Muscle of leg (tissue), 16 donors: ENCODE data around the gene PLK1. TPM values are rescaled to one million over a fixed set of nuclear protein-coding genes. Genes with fewer than 3 reads are reported as not detected.
"Not testable (repeated sequence)": the region's sequence is repeated elsewhere in the genome, so short reads cannot be mapped to it uniquely, and the experiment has no call there.

Experiments
- DNase-seq: peaks from one replicate; pipeline ENCODE4 v3.0.0; 2013
- H3K27ac ChIP-seq: one replicate; pipeline ENCODE4 v1.5.1; 2013; ENCODE audit warnings: mild to moderate bottlenecking, low read length, control low read depth
- H3K27me3 ChIP-seq: one replicate; pipeline ENCODE4 v1.6.1; 2013; ENCODE audit warnings: low read length; ENCODE audit not compliant: control insufficient read depth, insufficient read depth
- H3K36me3 ChIP-seq: one replicate; pipeline ENCODE4 v1.6.1; 2013; ENCODE audit warnings: low read length; ENCODE audit not compliant: control insufficient read depth, insufficient read depth
- H3K4me1 ChIP-seq: one replicate; pipeline ENCODE4 v1.6.1; 2013; ENCODE audit warnings: low read length; ENCODE audit not compliant: control insufficient read depth, insufficient read depth
- H3K4me3 ChIP-seq: one replicate; pipeline ENCODE4 v1.5.1; 2013; ENCODE audit warnings: low read length, control low read depth
- H3K9me3 ChIP-seq: replicated peaks from 2 replicates; pipeline ENCODE4 v1.6.1; 2013; ENCODE audit warnings: low read depth, low read length; ENCODE audit not compliant: control insufficient read depth
- WGBS: methylation state at CpG from one replicate; pipeline ENCODE4 v1.1.5; 2013; ENCODE audit warnings: missing lambda C conversion rate; ENCODE audit not compliant: insufficient coverage; 5-methylcytosine and 5-hydroxymethylcytosine counted together
- long read RNA-seq, 11 donors: transcript quantifications; one replicate each; lab custom pipeline, GENCODE V29; 2026
- polyA plus RNA-seq, 8 donors: library from polyadenylated mRNA; unstranded; fragments of 120-200 nt; gene quantifications; one replicate each; pipeline versions ENCODE4 v1.2.1 to v1.2.3, GENCODE V29; 2013; ENCODE audit warnings: inconsistent platforms in 1 of 8, low replicate concordance in 1 of 8; ENCODE audit not compliant: insufficient read length in 8 of 8, insufficient read depth in 1 of 8
- total RNA-seq: library from RNA; stranded (reverse); fragments of 120-200 nt; gene quantifications from one replicate; pipeline ENCODE4 v1.2.4, GENCODE V29; 2013

Gene PLK1
- total RNA-seq = 4.6 TPM
- 10 to 100 TPM; 10.7 to 18.6 (median 15.4) TPM for polyA plus RNA-seq
- long read RNA-seq, donor 1, partial matches to known transcripts = 0 of 2 reads
- long read RNA-seq, donor 1, other reads (novel, unspliced or antisense) = 0 of 2 reads
- long read RNA-seq, donor 2, partial matches to known transcripts = 0 of 1 reads
- long read RNA-seq, donor 2, other reads (novel, unspliced or antisense) = 0 of 1 reads
- long read RNA-seq, donor 3, partial matches to known transcripts = 0 of 2 reads
- long read RNA-seq, donor 3, other reads (novel, unspliced or antisense) = 0 of 2 reads
- long read RNA-seq, donor 4, partial matches to known transcripts = 0 of 3 reads
- long read RNA-seq, donor 4, other reads (novel, unspliced or antisense) = 0 of 3 reads
- long read RNA-seq, donor 5, transcript PLK1-201 (10 exons, 2,227 nt) = major isoform, 8 of 8 reads
- long read RNA-seq, donor 5, partial matches to known transcripts = 0 of 8 reads
- long read RNA-seq, donor 5, other reads (novel, unspliced or antisense) = 0 of 8 reads
- long read RNA-seq, donor 6, transcript PLK1-201 (10 exons, 2,227 nt) = major isoform, 5 of 5 reads
- long read RNA-seq, donor 6, partial matches to known transcripts = 0 of 5 reads
- long read RNA-seq, donor 6, other reads (novel, unspliced or antisense) = 0 of 5 reads
- long read RNA-seq, donor 7, partial matches to known transcripts = 0 of 3 reads
- long read RNA-seq, donor 7, other reads (novel, unspliced or antisense) = 0 of 3 reads
- long read RNA-seq, donor 8, partial matches to known transcripts = 5 of 9 reads
- long read RNA-seq, donor 8, other reads (novel, unspliced or antisense) = 0 of 9 reads
- long read RNA-seq, donor 9, partial matches to known transcripts = 0 of 3 reads
- long read RNA-seq, donor 9, other reads (novel, unspliced or antisense) = 0 of 3 reads
- long read RNA-seq, donor 10, partial matches to known transcripts = 0 of 4 reads
- long read RNA-seq, donor 10, other reads (novel, unspliced or antisense) = 0 of 4 reads
- long read RNA-seq, donor 11, partial matches to known transcripts = 0 of 2 reads
- long read RNA-seq, donor 11, other reads (novel, unspliced or antisense) = 0 of 2 reads

DNA sequence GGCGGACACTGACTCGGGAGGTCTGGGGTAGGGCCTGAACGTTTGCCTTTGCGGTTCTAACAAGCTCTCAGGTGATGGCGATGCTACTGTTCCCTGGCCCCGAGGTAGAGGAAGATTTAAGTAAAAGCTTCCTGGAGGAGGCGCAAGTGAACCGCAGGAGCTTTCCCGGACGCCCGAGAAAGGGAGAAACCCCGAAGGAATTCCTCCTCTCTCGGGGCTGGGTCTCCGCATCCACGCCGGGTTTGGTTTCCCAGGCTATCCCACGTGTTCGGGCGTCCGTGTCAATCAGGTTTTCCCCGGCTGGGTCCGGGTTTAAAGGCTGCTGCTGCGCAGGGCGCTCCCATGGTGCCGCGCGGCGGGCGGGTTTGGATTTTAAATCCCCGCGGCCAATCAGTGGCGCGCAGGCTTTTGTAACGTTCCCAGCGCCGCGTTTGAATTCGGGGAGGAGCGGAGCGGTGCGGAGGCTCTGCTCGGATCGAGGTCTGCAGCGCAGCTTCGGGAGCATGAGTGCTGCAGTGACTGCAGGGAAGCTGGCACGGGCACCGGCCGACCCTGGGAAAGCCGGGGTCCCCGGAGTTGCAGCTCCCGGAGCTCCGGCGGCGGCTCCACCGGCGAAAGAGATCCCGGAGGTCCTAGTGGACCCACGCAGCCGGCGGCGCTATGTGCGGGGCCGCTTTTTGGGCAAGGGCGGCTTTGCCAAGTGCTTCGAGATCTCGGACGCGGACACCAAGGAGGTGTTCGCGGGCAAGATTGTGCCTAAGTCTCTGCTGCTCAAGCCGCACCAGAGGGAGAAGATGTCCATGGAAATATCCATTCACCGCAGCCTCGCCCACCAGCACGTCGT, at the start of gene PLK1:
TSS of gene PLK1 (plus strand) at position 460 of the 844 bp plus-strand sequence. CDS start at position 504, 44 bp downstream.
- no peaks in the 10 kb centered on the region for H3K27me3 ChIP-seq
- no peaks in the 10 kb centered on the region for H3K9me3 ChIP-seq
- DNase-seq = peak; percentile 90
- WGBS = under 1% methylated on average over 71 of the region's 75 CpGs
- peaks cover 25% of the 10 kb centered on the region for H3K4me1 ChIP-seq
- peak within 1 kb of the TSS; percentile 64 for H3K4me3 ChIP-seq
- H3K27ac ChIP-seq = no peak within 1 kb of the TSS
- peaks cover 41% of the 10 kb centered on the region for H3K36me3 ChIP-seq

GRCh38 chr16:23629516-23629915, 49.2 kb upstream of the PLK1 start:
- Histone ChIP-seq H3K4me1 (no peaks in the 10 kb centered on the region), H3K4me3 (no peak overlapping the region), H3K9me3 (no peaks in the 10 kb centered on the region), H3K36me3 (peaks cover 35% of the 10 kb centered on the region), H3K27me3 (no peaks in the 10 kb centered on the region), H3K27ac (no peak overlapping the region)
- 98% methylated on average over 6 of the region's 8 CpGs for WGBS
- DNase-seq = no peak

DNA sequence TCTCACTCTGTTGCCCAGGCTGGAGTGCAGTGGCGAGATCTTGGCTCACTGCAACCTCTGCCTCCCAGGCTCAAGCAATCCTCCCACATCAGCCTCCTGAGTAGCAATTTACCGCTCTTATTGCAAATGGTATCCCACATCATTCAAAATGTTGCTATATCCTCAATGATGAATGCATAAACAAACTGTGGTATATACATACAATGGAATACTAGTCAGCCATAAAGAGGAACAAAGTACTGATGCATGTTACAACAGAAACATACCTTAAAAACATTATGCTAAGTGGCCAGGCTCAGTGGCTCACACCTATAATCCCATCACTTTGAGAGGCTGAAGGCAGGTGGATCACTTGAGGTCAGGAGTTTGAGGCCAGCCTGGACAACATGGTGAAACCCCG, 46.8 kb upstream of the PLK1 start:
- 94% methylated on average over 2 of the region's 3 CpGs for WGBS
- peaks cover 36% of the 10 kb centered on the region for H3K36me3 ChIP-seq
- not testable (repeated sequence) for H3K27me3 ChIP-seq, DNase-seq, H3K4me3 ChIP-seq, H3K4me1 ChIP-seq, H3K9me3 ChIP-seq, H3K27ac ChIP-seq

DNA sequence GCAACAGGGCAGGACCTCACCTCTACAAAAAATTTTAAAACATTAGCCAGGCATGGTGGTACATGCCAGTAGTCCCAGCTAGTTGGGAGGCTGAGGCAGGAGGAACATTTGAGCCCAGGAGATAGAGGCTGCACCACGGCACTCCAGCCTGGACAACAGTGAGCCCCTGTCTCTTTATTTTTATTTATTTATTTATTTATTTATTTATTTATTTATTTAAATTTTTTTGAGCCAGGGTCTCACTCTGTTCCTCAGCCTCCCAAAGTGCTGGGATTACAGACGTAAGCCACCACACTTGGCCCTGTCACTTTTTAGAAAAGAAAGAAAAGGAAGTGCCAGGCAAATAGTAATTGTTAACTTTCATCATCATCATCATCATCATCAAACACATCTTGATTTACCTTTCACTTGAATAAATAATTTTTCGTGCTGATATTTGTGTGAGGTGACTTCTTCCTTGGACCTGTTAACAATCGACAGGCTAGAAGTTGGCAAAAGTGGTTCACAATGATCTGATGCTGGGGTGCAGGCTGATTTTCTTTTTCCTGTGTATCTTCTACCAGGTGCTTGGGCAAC, 44.1 kb upstream of the PLK1 start:
- no CpG with 5 or more reads among the region's 4 CpGs for WGBS
- Histone ChIP-seq H3K27ac (no peak overlapping the region), H3K4me3 (no peak overlapping the region), H3K4me1 (no peaks in the 10 kb centered on the region), H3K27me3 (no peaks in the 10 kb centered on the region), H3K36me3 (peaks cover 30% of the 10 kb centered on the region), H3K9me3 (no peaks in the 10 kb centered on the region)
- DNase-seq = no peak

DNA sequence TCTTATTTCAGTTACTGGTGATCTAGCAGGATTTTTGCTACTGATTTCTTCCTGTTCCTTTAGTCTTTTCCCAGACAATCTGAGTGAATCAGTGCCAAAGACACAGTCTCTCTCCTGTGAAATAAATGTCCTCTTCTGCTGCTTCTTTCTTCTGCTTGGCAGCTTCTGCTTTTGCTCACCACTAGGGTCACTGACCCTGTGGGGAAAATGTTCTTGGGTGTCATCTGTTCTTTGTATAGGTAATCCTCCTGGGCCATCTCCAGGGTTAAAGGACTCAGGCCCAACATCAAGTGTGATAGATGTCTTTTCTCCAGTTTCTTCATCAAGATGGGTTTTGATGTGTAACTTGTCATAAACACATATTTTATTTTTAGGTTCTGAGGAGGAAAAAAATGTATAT, 42.7 kb upstream of the PLK1 start:
- H3K9me3 ChIP-seq = no peaks in the 10 kb centered on the region
- H3K4me3 ChIP-seq = no peak overlapping the region
- H3K36me3 ChIP-seq = peaks cover 26% of the 10 kb centered on the region
- no peak overlapping the region for H3K27ac ChIP-seq
- H3K27me3 ChIP-seq = no peaks in the 10 kb centered on the region
- DNase-seq = no peak
- H3K4me1 ChIP-seq = peaks cover 7% of the 10 kb centered on the region

GRCh38 chr16:23640615-23640930, 38.1 kb upstream of the PLK1 start:
- Histone ChIP-seq H3K4me3 (peak overlapping the region; percentile 98), H3K4me1 (peaks cover 16% of the 10 kb centered on the region), H3K36me3 (peaks cover 10% of the 10 kb centered on the region), H3K27ac (peak overlapping the region; percentile 83), H3K27me3 (no peaks in the 10 kb centered on the region), H3K9me3 (no peaks in the 10 kb centered on the region)
- no peak for DNase-seq
- WGBS = no CpG with 5 or more reads among the region's 8 CpGs

GRCh38 chr16:23640931-23641765, 37.5 kb upstream of the PLK1 start, which contains the start of the genes DCTN5 and PALB2:
TSS of gene DCTN5 (plus strand) at chr16:23641466. CDS start at chr16:23641543, 77 bp downstream.
TSS of gene PALB2 (minus strand) at chr16:23641310. CDS start at chr16:23641157, 153 bp downstream.
- WGBS = under 1% methylated on average over 46 of the region's 64 CpGs
- H3K36me3 ChIP-seq = peaks cover 7% of the 10 kb centered on the region
- H3K4me3 ChIP-seq = peak within 1 kb of the TSS; percentile 98
- peaks cover 16% of the 10 kb centered on the region for H3K4me1 ChIP-seq
- H3K9me3 ChIP-seq = no peaks in the 10 kb centered on the region
- peak within 1 kb of the TSS; percentile 92 for H3K27ac ChIP-seq
- peak; percentile 98 for DNase-seq
- no peaks in the 10 kb centered on the region for H3K27me3 ChIP-seq

GRCh38 chr16:23642246-23642774, 36.4 kb upstream of the PLK1 start:
- peak overlapping the region; percentile 98 for H3K4me3 ChIP-seq
- DNase-seq = no peak
- no peak overlapping the region for H3K27ac ChIP-seq
- H3K27me3 ChIP-seq = no peaks in the 10 kb centered on the region
- H3K36me3 ChIP-seq = peaks cover 7% of the 10 kb centered on the region
- 92% methylated on average over 3 of the region's 14 CpGs for WGBS
- no peaks in the 10 kb centered on the region for H3K9me3 ChIP-seq
- peaks cover 16% of the 10 kb centered on the region for H3K4me1 ChIP-seq
